H1 (cell line): ENCODE measurements around the gene CDC42EP4. TPM values are rescaled to one million over a fixed set of nuclear protein-coding genes. Genes with fewer than 3 reads are reported as not detected.

Experiments
- CTCF ChIA-PET: fragments of 300-600 bp; sonication (Branson Sonifier 250); formaldehyde crosslinking; loops from one replicate; lab custom pipeline; 2021; ENCODE audit not compliant: partially characterized antibody; lab: Charles Lee
- POLR2A ChIA-PET: fragments of 300-600 bp; sonication (Branson Sonifier 250); formaldehyde crosslinking; loops from one replicate; lab custom pipeline; 2021; ENCODE audit warnings: inconsistent platforms; ENCODE audit not compliant: partially characterized antibody; lab: Charles Lee
- DNase-seq, 2 experiments: peaks; one replicate each; pipeline versions ENCODE4 v3.0.0 to v3.0.0-alpha.2; 2010 to 2022; ENCODE audit warnings: low spot score in 2 of 2, low read depth in 1 of 2, mixed read lengths in 1 of 2
- FAIRE-seq: peaks from 2 replicates; lab custom pipeline; 2011; peaks lifted over from hg19 to GRCh38; lab: Jason Lieb, UNC
- H2AFZ ChIP-seq: 2 replicates; pipeline ENCODE4 v1.8.1; 2012; ENCODE audit warnings: low read length, inconsistent platforms
- H2AK5ac ChIP-seq: 2 replicates; pipeline ENCODE4 v1.6.1; 2013; ENCODE audit warnings: low read depth, low read length
- H2BK120ac ChIP-seq: replicated peaks from 2 replicates; pipeline ENCODE3; 2013; ENCODE audit warnings: low read depth, low read length, inconsistent platforms
- H2BK12ac ChIP-seq: 2 replicates; pipeline ENCODE4 v1.6.1; 2013; ENCODE audit warnings: low read depth, low read length
- H2BK15ac ChIP-seq: 2 replicates; pipeline ENCODE4 v1.6.1; 2013; ENCODE audit warnings: low read length
- H2BK20ac ChIP-seq: 2 replicates; pipeline ENCODE4 v1.6.1; 2013; ENCODE audit warnings: low read length
- H2BK5ac ChIP-seq: 2 replicates; pipeline ENCODE4 v1.6.1; 2013; ENCODE audit warnings: low read depth, low read length
- H3K14ac ChIP-seq: 2 replicates; pipeline ENCODE4 v1.6.1; 2013; ENCODE audit warnings: inconsistent platforms; ENCODE audit not compliant: insufficient read length
- H3K18ac ChIP-seq: 2 replicates; pipeline ENCODE4 v1.6.1; 2013; ENCODE audit warnings: low read length; ENCODE audit errors: extremely low read depth
- H3K23ac ChIP-seq: 2 replicates; pipeline ENCODE4 v1.6.1; 2013; ENCODE audit warnings: inconsistent platforms; ENCODE audit not compliant: insufficient read length
- H3K23me2 ChIP-seq: 2 replicates; pipeline ENCODE4 v1.6.1; 2013; ENCODE audit warnings: low read depth, low read length
- H3K27ac ChIP-seq: 2 replicates; pipeline ENCODE4 v1.6.1; 2011; ENCODE audit warnings: low read depth, low read length, inconsistent platforms
- H3K27me3 ChIP-seq, 4 experiments: replicated peaks in 1 of 4; 1 replicate in 1 of 4; 2 replicates in 3 of 4; pipeline versions ENCODE4 v1.6.1 to v1.8.1; 2011 to 2013; ENCODE audit warnings: low read length in 3 of 4, mild to moderate bottlenecking in 3 of 4, inconsistent platforms in 2 of 4, mixed read lengths in 2 of 4, moderate library complexity in 1 of 4; ENCODE audit not compliant: control insufficient read depth in 3 of 4, insufficient read depth in 3 of 4; ENCODE audit errors: extremely low read depth in 1 of 4
- H3K36me3 ChIP-seq, 4 experiments: 2 replicates each; pipeline versions ENCODE4 v1.6.1 to v1.8.1; 2011 to 2013; ENCODE audit warnings: mild to moderate bottlenecking in 4 of 4, low read length in 3 of 4, moderate library complexity in 2 of 4, control low read depth in 1 of 4, inconsistent platforms in 1 of 4; ENCODE audit not compliant: insufficient read depth in 4 of 4, control insufficient read depth in 2 of 4
- H3K4ac ChIP-seq: replicated peaks from 2 replicates; pipeline ENCODE3; 2013; ENCODE audit warnings: low read length, low read depth, mixed read lengths, inconsistent platforms; ENCODE audit not compliant: insufficient read length
- H3K4me1 ChIP-seq, 4 experiments: replicated peaks in 1 of 4; 1 replicate in 1 of 4; 2 replicates in 3 of 4; pipeline versions ENCODE4 v1.6.1 to v1.8.1; 2011 to 2013; ENCODE audit warnings: low read length in 3 of 4, inconsistent platforms in 2 of 4, mixed read lengths in 1 of 4; ENCODE audit not compliant: insufficient read depth in 4 of 4, control insufficient read depth in 3 of 4
- H3K4me2 ChIP-seq, 2 experiments: 2 replicates each; pipeline versions ENCODE4 v1.6.1 to v1.8.1; 2011 to 2013; ENCODE audit warnings: low read depth in 2 of 2, low read length in 2 of 2, control low read depth in 1 of 2, inconsistent platforms in 1 of 2, mild to moderate bottlenecking in 1 of 2; ENCODE audit not compliant: insufficient read depth in 1 of 2
- H3K4me3 ChIP-seq, 4 experiments: fragments of 200-600, 300-600 bp in 1 of 4; sonication (generic), shearing (Covaris generic), sonication (Bioruptor Twin) in 1 of 4; 2 replicates each; pipeline versions ENCODE4 v1.5.1 to v1.8.1; 2011 to 2016; ENCODE audit warnings: low read length in 4 of 4, low read depth in 3 of 4, control low read depth in 2 of 4, inconsistent platforms in 2 of 4, mild to moderate bottlenecking in 2 of 4, mixed read lengths in 1 of 4, moderate library complexity in 1 of 4; ENCODE audit not compliant: insufficient read depth in 2 of 4; ENCODE audit errors: extremely low read depth in 1 of 4
- H3K56ac ChIP-seq: replicated peaks from 2 replicates; pipeline ENCODE3; 2013; ENCODE audit warnings: low read depth, mild to moderate bottlenecking, mixed read lengths, low read length, inconsistent platforms; ENCODE audit not compliant: insufficient read length
- H3K79me1 ChIP-seq: 2 replicates; pipeline ENCODE4 v1.6.1; 2013; ENCODE audit warnings: low read depth, low read length, control low read depth
- H3K79me2 ChIP-seq, 2 experiments: 2 replicates each; pipeline versions ENCODE4 v1.6.1 to v1.8.1; 2012 to 2013; ENCODE audit warnings: low read length in 2 of 2, mild to moderate bottlenecking in 2 of 2, inconsistent platforms in 1 of 2; ENCODE audit not compliant: insufficient read depth in 2 of 2, control insufficient read depth in 1 of 2
- H3K9ac ChIP-seq, 4 experiments: replicated peaks in 1 of 4; 1 replicate in 1 of 4; 2 replicates in 3 of 4; pipeline versions ENCODE4 v1.6.1 to v1.8.1; 2011 to 2013; ENCODE audit warnings: low read depth in 3 of 4, low read length in 3 of 4, control low read depth in 2 of 4, mild to moderate bottlenecking in 2 of 4, moderate library complexity in 2 of 4, inconsistent platforms in 1 of 4; ENCODE audit errors: extremely low read depth in 1 of 4
- H3K9me3 ChIP-seq, 2 experiments: 2 replicates each; pipeline versions ENCODE4 v1.6.1 to v1.8.1; 2012 to 2013; ENCODE audit warnings: mild to moderate bottlenecking in 2 of 2, moderate library complexity in 2 of 2, control low read depth in 1 of 2, inconsistent platforms in 1 of 2, low read depth in 1 of 2, low read length in 1 of 2, mixed read lengths in 1 of 2; ENCODE audit not compliant: insufficient read depth in 2 of 2
- H4K20me1 ChIP-seq, 2 experiments: replicated peaks in 1 of 2; 2 replicates each; pipeline versions ENCODE3 to v1.8.1; 2011 to 2013; ENCODE audit warnings: inconsistent platforms in 2 of 2, low read length in 2 of 2, mild to moderate bottlenecking in 1 of 2; ENCODE audit not compliant: insufficient read depth in 2 of 2, control insufficient read depth in 1 of 2
- H4K5ac ChIP-seq: 2 replicates; pipeline ENCODE4 v1.6.1; 2013; ENCODE audit warnings: low read length, low read depth, mixed read lengths, inconsistent platforms; ENCODE audit not compliant: insufficient read length
- H4K8ac ChIP-seq: 2 replicates; pipeline ENCODE4 v1.8.0; 2013; ENCODE audit warnings: mild to moderate bottlenecking, moderate library complexity, low read length, inconsistent platforms; ENCODE audit not compliant: insufficient read depth; ENCODE audit errors: extremely low read depth
- H4K91ac ChIP-seq: replicated peaks from 2 replicates; pipeline ENCODE3; 2013; ENCODE audit warnings: low read length, mixed read lengths, inconsistent platforms; ENCODE audit not compliant: insufficient read length
- CBX5 ChIP-seq: fragments of 300-800, 300-1000 bp; sonication (generic); IDR thresholded peaks from 2 replicates; pipeline ENCODE4 v1.7.1; 2016; ENCODE audit warnings: antibody characterized with exemption, low read length, low read depth
- CREB1 ChIP-seq: IDR thresholded peaks from 2 replicates; pipeline ENCODE4 v1.6.1; 2012; ENCODE audit warnings: inconsistent platforms
- E2F6 ChIP-seq: IDR thresholded peaks from 2 replicates; pipeline ENCODE4 v1.6.1; 2012; ENCODE audit warnings: inconsistent platforms
- WGBS, 2 experiments: shearing (Covaris generic) in 1 of 2; methylation state at CpG; one replicate each; pipeline versions ENCODE4 v1.1.6 to v1.1.7; 2013 to 2015; ENCODE audit warnings: low lambda C conversion rate in 2 of 2, mixed read lengths in 2 of 2, inconsistent platforms in 1 of 2, low coverage in 1 of 2, missing lambda C conversion rate in 1 of 2; ENCODE audit not compliant: insufficient replicate concordance in 2 of 2, insufficient coverage in 1 of 2, insufficient read length in 1 of 2; ENCODE audit errors: extremely low coverage in 1 of 2, missing lambda C conversion rate in 1 of 2; 5-methylcytosine and 5-hydroxymethylcytosine counted together
- polyA plus RNA-seq, 7 experiments: library from polyadenylated mRNA; depleted of rRNA in 3 of 7; stranded (reverse) in 5 of 7; unstranded in 2 of 7; fragments of >200 nt in 5 of 7; fragments of 200-250 nt in 2 of 7; gene quantifications; 1 replicate in 5 of 7; 2 replicates in 1 of 7; 4 replicates in 1 of 7; pipeline versions ENCODE4 v1.2.1 to v1.2.3, GENCODE V29; 2011 to 2013; ENCODE audit warnings: missing spikeins in 2 of 7, mixed read lengths in 2 of 7
- total RNA-seq: library from RNA; stranded (reverse); fragmentation: NEBNext Ultra II Directional; extraction: Animal tissue kit (Norgen Biotek cat#: 25700); gene quantifications from 2 replicates; pipeline ENCODE4 v1.2.1, GENCODE V29; 2021

The CDC42EP4 gene
- total and polyA plus RNA-seq, 2 of the 8 experiments (the other 6 are each of a cell fraction or from before 2014, with no cell fraction given) = 8.8 to 12.6 TPM

- FAIRE-seq (no peak), DNase-seq (no peak)
- Histone ChIP-seq H4K91ac (no peak overlapping the region), H2AK5ac (no peak overlapping the region), H2BK15ac (no peak overlapping the region), H4K20me1 (no peaks in the 10 kb centered on the region), H3K79me1 (no peaks in the 10 kb centered on the region), H3K4me2 (no peak overlapping the region), H3K4ac (no peak overlapping the region), H3K23ac (no peak overlapping the region), H2BK20ac (no peak overlapping the region), H3K27ac (no peak overlapping the region), H3K4me1 (peaks cover 0 to 18% (median 9%) of the 10 kb centered on the region in 4 experiments; a peak in 6 of 7 replicates), H4K5ac (no peak overlapping the region), H2BK12ac (no peak overlapping the region), H3K36me3 (no peaks in the 10 kb centered on the region), H2BK5ac (no peak overlapping the region), H3K9ac (no peak overlapping the region), H3K27me3 (no peaks in the 10 kb centered on the region; a peak in 1 of 7 replicates), H2BK120ac (no peak overlapping the region), H4K8ac (no peak overlapping the region), H3K14ac (no peak overlapping the region), H3K23me2 (no peaks in the 10 kb centered on the region), H3K79me2 (no peaks in the 10 kb centered on the region), H2AFZ (no peak overlapping the region), H3K18ac (no peak overlapping the region), H3K4me3 (no peak overlapping the region), H3K56ac (no peak overlapping the region), H3K9me3 (no peaks in the 10 kb centered on the region)
- ChIA-PET CTCF (interaction anchor here (0.8 to 1.4 kb wide), 4 partner anchors 9 to 48 kb away, joined by 4 to 7 read pairs (median 4); partner anchors contain the start of gene CDC42EP4), POLR2A (no interaction called here)
- TF ChIP-seq E2F6 (no peak), CREB1 (no peak), CBX5 (no peak)
- 96% methylated on average over 5 of the region's 5 CpGs; no CpG with 5 or more reads in 1 of the 2 experiments for WGBS, 2 experiments
These were observed 39.1 kb upstream of the CDC42EP4 start for GRCh38 chr17:73350864-73351263.
